GM20431 (cell line): ENCODE measurements around the gene XRCC4.

ENCODE experiments used
- in situ Hi-C: fragments of 300-500 bp; cut with MseI, MboI; formaldehyde crosslinking; loops from one replicate; pipeline ENCODE4 v1.15.0; 2020; ENCODE audit warnings: low sequenced_read_pairs; ENCODE audit not compliant: unreplicated experiment

XRCC4 gene

GRCh38 chr5:83069096-83069799 lies 8.1 kb upstream of the XRCC4 start:
- in situ Hi-C loops, result no loop called here

- in situ Hi-C loops, result no loop called here
Observed at GRCh38 chr5:83071286-83072051, 5.9 kb upstream of the XRCC4 start.

GRCh38 chr5:83072966-83073365 lies 4.4 kb upstream of the XRCC4 start:
- in situ Hi-C loops, result no loop called here

GRCh38 chr5:83077662-83078261 lies 415 bp downstream of the XRCC4 start:
- in situ Hi-C loops, result no loop called here

- in situ Hi-C loops, result no loop called here
Observed at GRCh38 chr5:83082750-83083149, 5.4 kb downstream of the XRCC4 start.

GRCh38 chr5:83084336-83084735 lies 7.0 kb downstream of the XRCC4 start:
- in situ Hi-C loops, result no loop called here

GRCh38 chr5:83085106-83085505 lies 7.8 kb downstream of the XRCC4 start:
- in situ Hi-C loops, result no loop called here

- in situ Hi-C loops, result no loop called here
Observed at GRCh38 chr5:83090169-83090568, 12.8 kb downstream of the XRCC4 start.

- in situ Hi-C loops, result no loop called here
Observed at GRCh38 chr5:83092619-83093018, 15.3 kb downstream of the XRCC4 start.

GRCh38 chr5:83093692-83094091 lies 16.3 kb downstream of the XRCC4 start:
- in situ Hi-C loops, result no loop called here

- in situ Hi-C loops, result no loop called here
Observed at GRCh38 chr5:83095163-83095956, 18.0 kb downstream of the XRCC4 start.

- in situ Hi-C loops, result no loop called here
Observed at GRCh38 chr5:83095957-83096539, 18.7 kb downstream of the XRCC4 start.

- in situ Hi-C loops, result no loop called here
Observed at GRCh38 chr5:83096660-83097339, 19.5 kb downstream of the XRCC4 start.

- in situ Hi-C loops, result no loop called here
Observed at GRCh38 chr5:83097689-83098231, 20.4 kb downstream of the XRCC4 start.

GRCh38 chr5:83099001-83099400 lies 21.7 kb downstream of the XRCC4 start:
- in situ Hi-C loops, result no loop called here

GRCh38 chr5:83099445-83099844 lies 22.1 kb downstream of the XRCC4 start:
- in situ Hi-C loops, result no loop called here

- in situ Hi-C loops, result no loop called here
Observed at GRCh38 chr5:83101514-83101913, 24.2 kb downstream of the XRCC4 start.

GRCh38 chr5:83102364-83102980 lies 25.1 kb downstream of the XRCC4 start:
- in situ Hi-C loops, result no loop called here

- in situ Hi-C loops, result no loop called here
Observed at GRCh38 chr5:83104021-83104420, 26.7 kb downstream of the XRCC4 start.
